HG03558 (cell line): Measurements from ENCODE around the gene UBA7.

ENCODE experiments used
- ATAC-seq: cut with Tn5 transposase; IDR thresholded peaks from one replicate; pipeline ENCODE4 v1.9.1; 2021; ENCODE audit warnings: moderate number of reproducible peaks; ENCODE audit not compliant: unreplicated experiment; ENCODE audit errors: extremely low read depth

Gene UBA7

DNA sequence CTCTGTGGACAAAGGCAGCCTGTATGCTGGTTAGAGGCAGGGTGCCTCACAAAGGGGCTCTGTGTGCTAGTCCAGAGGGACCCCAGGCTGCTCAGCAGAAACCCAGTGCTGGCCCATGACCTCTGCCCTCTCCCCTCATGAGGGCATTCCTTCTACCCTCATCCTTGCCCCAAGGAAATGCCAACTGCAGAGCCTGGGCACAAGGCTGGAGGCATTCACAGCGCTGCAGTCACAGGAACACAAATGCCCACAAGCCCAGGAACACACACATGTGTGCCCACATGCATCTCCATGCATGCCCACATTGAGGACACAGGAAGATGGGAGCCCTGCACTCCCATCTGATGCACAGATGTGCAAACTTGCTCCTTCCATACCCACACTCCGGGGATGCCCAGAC lies 6.9 kb downstream of the UBA7 start:
- no peak for ATAC-seq

DNA sequence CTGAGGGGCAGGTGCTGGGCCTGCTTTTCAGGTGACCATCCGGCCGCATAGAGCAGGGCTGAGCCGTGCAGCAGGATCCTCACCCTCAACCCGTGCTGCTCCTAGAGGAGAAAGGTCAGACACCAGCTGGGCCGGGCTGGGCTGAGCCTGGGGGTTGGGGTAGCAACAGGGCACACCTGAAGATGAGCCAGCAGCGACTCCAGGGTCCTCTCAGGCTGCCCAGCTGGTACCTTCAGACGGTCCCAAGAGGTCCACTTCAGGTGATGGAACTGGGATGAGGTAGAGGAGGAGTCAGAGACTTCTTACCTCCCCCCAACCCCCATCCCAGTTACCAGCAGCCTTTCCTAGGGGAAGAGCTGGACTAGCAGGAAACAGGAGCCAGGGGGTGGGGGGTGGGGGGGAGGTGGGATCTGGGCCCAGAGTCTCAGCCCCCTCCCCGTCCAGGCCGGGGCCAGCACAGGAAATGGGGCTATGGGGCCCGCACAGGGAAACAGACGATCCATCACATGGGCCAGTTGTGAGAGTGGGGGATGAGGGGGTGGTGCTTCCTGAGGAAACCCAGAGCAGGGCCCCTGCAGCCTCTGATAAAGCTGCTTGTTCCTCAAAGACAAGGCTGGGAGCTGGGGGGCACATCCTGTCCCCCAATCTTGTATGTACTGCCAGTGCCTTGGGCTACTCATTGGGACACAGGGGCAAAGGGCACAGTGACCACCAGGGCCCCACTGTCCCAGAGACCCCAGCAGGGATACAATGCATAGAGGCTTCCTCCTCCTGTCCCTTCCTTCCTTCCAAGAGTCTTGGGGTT lies 7.7 kb downstream of the UBA7 start:
- no peak for ATAC-seq

DNA sequence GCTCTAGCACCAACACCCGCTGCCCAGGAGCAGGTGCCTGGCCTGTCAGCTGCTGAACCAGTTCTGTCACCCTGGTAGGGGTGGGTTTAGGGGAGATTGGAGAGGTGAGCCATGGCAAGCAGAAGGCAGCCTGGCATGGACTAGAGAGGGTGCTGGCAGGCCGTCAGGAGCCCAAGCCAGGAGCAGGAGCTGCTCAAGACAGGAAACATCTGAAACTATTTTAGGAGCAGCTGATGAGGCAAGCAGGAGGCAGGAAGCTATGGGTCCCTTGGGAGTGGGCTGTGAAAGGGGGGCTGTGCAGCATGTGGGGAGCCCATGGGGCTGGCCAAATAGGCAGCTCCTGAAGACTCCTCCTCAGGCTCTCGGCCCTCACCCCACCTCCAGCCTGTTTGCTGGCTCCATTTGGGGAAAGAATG lies 8.4 kb downstream of the UBA7 start:
- no peak for ATAC-seq

DNA sequence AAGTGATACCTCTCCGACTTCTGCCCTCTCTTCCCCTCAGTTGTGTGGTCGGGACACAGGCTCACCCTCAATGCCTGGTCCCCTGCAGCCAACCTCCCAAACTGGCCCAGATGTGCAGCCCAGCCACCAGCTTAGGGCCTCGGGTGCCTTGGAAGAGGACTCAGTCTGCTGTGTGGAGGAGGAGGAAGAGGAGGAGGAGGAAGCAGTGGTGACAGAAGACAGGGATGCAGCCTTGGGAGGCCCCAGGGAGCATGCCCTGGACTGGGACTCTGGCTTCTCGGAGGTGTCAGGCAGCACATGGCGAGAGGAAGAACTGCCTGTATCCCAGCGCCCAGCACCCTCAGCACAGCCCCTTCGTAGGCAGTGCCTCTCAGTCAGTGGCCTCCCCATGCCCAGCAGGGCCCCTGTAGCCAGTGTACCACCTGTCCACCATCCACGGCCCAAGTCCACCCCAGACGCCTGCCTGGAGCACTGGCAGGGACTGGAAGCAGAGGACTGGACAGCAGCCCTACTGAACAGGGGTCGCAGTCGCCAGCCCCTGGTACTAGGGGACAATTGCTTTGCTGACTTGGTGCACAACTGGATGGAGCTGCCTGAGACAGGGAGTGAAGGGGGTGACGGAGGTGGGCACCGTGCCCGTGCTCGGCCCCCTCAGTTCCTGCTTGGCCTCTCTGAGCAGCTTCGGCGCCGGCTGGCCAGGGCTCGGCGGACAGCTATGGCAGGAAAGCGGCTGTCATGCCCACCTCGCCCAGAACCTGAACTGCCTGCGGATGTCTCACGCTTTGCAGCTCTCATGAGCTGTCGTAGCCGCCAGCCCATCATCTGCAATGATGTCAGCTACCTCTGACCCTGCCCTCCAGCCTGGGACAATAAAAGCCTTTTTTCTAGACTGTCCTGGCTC lies 9.4 kb downstream of the UBA7 start:
- ATAC-seq: no peak

DNA sequence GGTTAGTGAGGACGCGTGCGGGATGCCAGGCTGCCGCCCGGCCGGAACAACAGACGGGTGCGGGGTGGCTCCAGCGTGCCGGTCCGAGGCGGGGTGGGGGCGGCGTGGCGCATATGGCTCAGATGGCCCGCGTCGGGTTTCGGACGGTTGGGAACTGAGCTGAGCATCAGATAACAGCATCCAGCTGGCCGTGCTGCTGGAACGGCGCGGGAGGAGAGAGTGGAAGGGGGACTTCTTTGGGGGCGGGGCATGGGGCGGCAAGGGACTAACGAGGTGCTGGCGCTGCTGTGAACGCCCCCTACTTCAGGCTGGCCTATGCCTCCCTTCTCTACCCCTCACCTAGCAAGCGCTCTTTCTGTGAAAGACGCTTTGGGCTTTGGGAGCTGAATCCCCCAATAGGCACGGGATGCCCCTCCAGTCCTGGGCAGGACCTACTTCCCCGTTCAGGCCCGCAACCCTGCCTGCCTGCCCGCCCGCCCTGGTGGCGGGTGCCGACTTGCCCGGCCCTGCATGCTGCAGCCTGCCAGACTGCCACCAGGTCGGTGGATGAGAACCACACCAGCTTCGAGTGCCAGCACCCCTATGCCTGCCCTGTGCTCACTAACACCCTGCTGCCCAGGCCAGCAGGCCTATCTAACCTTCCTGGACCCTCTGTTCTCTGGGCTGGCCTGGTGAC lies 10.2 kb downstream of the UBA7 start:
- ATAC-seq: no peak

DNA sequence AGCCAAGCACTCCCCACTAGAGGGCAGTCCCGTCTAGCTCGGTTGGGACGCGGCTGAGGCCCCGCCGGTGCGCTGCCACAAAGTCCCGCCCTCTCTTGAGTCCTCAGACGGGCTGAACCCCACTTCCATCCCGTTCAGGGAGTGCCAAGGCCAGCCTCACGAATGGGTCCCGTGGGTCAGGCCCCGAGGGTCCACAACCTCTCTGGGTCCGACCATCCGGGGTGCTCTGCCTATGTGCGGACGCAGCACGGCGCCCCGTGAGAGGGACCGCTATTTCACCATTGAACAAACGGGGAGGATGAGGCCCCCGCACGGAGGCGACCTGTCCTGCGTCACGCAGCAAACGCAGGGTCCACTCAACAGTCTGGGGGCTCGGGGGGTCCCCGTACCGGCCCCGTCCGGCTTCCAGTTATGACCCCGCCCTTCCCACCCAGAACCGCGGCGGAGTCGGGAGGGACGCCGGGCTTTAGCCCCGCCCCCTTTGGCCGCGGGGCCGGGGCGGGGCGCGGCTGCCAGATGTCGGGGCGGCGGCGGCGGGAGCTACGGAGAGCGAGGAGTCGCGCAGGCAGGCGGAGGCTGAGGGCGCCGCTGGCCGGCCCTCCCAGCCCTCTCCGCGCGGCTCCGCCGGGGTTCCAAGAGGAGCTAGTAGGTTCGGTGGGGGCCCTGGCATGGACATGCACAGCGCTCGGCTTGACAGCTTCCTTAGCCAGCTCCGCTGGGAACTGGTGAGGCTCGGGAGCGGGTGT lies 10.9 kb downstream of the UBA7 start, which contains the start of gene INKA1:
Gene INKA1 (plus strand): TSS at position 543 of the 746 bp plus-strand sequence. CDS start 132 bp downstream, at position 675.
- no peak for ATAC-seq

DNA sequence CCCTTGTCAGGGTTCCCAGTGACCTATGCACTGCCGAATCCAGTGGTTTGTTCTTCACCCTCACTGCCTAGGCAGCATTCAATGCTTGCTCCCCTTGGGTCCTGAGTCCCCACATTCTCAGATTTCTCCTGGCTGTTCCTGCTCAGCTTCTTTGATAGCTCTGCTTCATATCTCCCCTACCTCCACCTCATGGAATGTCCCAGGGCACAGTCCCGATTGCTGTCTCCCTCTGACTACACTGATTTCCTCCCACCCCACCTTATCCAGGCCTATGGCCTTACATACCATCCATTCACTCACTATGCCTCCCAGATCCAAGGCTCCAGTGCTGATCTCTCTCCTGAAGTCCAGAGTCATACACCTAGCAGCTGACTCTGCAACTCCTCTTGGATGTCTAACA lies 12.6 kb downstream of the UBA7 start:
- ATAC-seq: no peak

DNA sequence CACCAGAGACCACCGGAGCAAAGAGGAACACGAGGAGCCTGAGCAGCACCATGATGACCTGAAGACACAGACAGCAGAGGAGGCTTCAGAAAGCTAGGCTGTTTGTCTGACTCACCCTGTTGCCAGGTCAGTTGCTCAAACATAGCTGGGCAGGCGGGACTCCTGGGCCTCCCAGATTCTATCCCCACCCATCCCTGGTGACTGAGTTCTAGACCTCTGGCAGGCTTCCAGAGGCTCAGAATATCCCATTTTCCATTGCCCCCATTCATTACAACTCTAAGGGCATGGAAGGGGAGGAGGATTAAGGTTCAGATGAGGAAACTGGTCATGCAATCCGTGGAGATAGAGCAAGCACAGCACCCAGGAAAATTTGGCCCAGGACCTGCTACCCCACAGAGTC lies 14.0 kb downstream of the UBA7 start, which contains the start of gene CDHR4:
Gene CDHR4 (minus strand): TSS at position 113 of the 400 bp plus-strand sequence. CDS start 61 bp downstream, at position 52.
- no peak for ATAC-seq

DNA sequence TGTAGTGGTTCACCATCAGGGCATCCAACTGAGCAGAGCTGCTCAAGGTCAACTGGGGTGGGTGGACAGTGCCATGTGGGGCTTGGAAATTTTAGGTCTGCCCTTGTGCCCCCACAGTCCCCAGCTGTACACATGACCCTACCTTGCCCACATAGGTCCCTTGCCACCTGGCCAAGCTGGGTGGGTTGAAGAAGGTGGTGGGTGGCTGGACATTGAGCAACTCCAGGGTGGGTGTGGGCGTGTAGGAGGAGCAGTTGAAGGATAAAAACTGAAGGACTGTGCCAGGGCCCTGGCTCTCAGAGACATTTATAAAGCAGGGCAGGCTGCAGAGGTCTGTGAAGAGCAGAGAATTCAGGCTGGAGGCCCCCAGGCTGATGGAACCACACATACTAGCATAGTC lies 14.6 kb downstream of the UBA7 start:
- ATAC-seq: no peak

DNA sequence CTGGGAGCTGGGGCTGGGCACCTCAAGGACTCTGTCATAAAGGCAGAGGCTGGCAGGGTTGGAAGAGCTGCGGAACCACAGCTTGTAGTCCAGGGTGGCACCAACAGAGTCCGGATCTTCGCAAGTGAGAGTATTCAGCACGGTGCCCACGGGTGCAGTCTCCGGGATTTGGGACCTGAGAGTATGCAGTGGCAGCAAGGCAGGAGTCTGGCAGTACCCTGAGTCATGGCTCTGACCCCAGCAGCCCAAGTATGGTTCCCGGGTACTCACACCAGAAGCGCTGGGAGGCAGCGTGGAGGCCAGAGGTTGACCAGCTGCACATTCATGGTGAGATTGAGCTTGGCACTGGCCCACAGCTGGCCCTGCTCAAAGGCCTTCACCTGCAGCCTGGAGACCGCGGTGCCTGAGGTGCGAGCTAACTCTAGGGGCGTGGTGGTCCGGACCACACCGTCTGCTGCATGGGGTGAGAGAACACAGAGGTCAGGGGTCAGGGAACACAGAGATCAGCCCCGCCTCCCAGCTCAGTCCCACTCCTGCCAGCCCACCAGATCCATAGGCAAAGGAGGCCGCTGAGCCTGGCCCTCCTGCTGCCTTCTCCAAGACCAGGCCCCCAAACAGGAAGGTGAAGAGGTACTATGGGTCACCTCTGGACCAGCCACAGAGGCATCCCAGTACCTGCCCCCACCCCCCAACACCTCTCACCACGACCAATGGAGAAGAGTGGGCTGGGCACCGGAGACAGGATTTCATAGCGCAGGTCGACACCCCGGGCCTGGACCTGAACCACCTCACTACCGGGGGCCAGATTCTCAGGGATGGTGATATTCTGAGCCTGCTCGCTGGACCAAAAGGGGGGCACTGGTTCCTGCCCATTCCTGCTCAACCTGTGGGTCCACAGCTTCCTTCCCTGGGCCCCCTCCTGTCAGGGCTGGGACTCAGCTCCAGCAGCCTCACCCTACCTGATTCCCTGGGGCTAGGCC lies 18.5 kb downstream of the UBA7 start:
- ATAC-seq: no peak

DNA sequence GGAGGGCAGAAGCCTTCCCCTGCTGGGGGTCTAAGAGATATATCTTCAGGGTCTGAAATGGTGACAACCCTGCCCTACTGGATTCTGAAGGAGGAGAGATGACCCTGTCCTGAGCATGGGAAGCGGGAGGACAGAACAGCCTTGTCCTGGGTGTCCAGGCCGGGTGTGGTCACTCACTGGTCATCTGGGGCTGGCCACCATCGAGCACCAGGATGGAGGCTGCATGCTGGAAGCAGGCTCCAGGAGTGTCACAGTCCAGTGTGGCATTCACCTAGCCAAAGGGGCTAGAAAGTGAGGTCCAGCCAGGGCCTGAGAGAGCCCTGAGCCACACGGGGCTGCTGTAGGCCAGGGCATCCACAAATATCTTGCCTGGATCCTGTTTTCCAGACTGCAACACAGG lies 19.3 kb downstream of the UBA7 start:
- ATAC-seq: no peak

DNA sequence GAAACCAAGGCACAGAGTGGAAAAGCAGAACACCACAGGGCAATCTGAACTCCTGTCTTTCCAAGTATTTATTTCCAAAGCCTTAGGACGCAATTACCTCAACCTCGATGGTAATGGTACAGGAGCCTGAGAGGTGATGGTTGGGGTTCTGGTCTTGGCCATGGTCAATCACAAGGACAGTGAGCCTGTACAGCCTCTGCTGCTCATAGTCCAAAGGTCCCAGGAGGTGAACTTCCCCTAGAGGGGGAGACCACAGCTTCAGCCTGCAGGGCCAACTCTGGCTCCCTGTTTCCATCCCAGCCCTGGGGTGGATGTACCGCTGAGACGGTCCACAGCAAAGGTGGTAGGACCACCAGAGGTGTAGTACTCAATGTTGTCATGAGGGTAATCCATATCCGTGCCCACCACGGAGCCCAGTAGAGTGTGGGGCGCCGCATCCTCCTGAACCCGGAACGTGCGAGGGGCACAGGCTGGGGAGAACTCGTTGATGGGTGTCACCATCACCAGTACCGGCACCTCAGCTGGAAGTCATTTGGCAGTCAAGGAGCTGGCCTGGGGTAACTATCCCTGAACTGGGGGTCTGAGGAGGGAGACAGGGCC lies 20.2 kb downstream of the UBA7 start:
- no peak for ATAC-seq

DNA sequence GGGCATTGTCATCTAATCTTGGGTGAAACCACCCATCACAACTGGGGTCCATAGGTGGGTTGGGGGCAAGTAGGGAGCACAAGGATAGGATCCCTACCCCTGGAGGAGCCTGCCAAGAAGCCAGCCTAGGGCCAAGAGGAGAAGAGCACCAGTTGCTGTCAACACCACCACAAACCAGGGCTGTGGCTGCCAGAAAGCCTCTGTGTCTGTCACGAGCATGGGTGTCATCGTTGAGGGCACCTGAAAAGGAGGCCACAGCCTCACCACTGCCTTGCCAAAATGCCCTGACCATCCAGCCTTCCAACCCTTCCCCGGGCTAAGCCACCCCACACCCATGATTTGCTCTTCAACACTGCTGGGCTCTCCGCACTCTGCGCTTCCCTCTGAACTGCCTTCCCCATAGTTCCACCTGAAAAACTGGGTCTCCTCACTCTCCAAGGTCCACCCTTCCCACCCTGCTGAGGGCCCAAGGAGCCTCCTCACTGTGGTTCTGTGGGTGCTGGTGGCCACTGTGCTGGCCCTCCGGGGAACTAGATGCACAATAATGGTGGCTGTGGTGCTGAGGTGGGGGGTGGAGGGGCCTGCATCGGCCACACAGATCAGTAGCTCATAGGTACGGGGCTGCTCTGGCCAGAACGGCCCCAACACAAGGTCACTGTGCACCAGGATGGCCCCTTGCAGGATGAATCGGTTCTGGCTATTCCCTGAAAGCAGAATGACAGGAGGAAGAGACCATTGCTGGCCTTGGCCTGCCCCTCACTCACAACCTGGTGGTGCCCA lies 21.2 kb downstream of the UBA7 start:
- no peak for ATAC-seq

DNA sequence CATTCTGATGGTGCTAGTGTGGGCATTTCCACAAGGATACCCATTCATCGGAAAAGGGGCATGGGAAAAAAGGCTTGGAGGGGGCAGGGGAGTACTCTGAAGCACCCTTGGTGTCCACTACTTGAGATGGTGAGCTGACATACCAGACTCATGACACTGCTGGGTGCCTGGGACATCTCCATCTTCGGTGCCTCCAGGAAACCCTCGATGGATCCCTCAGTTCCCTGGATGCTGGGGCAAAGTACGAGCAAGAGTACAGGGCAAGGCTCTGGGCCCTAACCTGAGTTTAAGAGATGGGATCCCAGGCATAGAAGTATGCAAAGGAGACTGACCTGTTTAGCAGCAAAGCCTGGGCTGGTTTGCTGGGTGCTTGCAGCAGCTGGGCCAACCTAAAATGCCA lies 22.2 kb downstream of the UBA7 start:
- ATAC-seq: no peak

DNA sequence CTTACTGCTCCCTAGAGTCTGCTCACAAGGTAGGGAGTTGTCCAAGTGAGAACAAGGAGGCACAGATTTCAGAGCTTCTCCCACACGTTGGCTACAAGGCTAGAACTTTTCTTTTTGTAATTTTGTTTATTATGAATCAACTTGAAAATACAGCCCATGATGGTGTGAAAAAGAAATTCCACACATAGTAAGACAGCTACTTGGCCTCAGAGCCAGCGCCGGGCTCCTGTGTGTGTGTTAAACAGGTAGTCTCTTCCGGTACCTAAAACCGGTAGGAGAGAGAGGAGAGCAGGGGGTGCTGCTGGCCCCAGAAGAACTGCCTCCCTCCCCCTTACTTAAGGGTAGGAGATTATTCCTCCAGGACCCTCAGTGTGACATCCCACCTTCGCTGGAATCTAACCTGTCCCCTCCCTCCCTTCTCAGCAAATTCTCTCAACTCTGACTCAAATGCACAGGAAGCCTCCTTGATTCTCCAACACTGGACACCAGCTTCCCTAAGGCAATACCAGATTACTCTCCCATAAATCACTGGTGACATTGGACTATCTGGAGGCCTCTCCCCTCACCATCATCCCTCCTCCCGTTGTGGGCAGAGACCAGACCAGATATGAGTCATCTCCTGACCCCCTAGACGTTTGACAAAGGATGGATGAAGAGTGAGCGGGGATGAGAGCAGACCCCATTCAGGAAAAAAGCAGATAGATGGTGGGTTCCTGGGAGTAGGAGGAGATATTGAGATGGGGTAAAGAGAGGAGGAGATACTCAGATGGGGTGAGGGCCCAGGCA lies 22.9 kb downstream of the UBA7 start:
- ATAC-seq: no peak

DNA sequence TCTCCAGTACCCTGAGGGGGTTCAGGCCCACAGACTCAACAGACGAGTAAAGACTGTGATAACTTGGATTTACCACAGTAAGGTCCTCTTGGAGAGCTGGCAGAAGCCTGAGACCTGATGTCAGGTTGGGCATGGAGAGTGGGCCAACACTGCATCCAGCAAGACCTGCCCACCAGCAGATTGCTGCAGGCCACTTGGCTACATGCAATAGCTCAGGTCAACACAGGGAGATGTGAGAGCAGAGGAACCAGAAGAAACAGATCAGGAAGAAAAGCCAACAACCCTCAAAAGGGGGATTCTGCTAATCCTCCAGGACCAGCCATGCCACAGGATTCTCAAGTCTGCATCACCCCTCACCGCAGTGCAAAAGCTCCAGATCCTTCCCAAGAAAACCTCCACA lies 25.7 kb downstream of the UBA7 start:
- no peak for ATAC-seq

DNA sequence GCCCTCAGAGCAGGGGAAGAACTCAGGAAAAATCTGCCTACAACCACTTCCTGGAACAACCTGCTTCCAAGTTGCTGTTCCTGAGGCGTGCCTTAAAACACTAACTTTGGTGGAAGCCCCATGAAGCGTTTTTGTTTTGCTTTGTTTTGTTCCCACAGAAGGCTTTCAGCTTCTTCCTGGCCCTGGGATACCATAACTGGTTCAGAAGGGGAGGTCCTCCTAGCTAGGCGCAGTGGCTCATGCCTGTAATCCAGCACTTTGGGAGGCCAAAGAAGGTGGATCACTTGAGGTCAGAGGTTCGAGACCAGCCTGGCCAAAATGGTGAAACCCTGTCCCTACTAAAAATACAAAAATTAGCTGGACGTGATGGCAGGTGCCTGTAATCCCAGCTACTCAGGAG lies 26.2 kb downstream of the UBA7 start:
- no peak for ATAC-seq
